GM04503 (cell line): Measurements from ENCODE around the gene HEXD.
"Not testable (repeated sequence)": the region's sequence is repeated elsewhere in the genome, so short reads cannot be mapped to it uniquely, and the experiment has no call there.

ENCODE experiments used
- DNase-seq: peaks from one replicate; pipeline ENCODE4 v3.0.0-alpha.2; 2012; ENCODE audit warnings: low read depth

Gene HEXD

GRCh38 chr17:82418001-82418986 is at the start of gene HEXD, which contains the start of gene OGFOD3:
Gene HEXD (plus strand): TSS chr17:82418347. CDS start chr17:82419800, 1,453 bp downstream.
Gene OGFOD3 (minus strand): TSS chr17:82418586. CDS start chr17:82418485, 101 bp downstream.
- peak; percentile 34 for DNase-seq

- DNase-seq = no peak
Observed at GRCh38 chr17:82369211-82369610, 48.9 kb upstream of the HEXD start.

GRCh38 chr17:82370471-82371332 is 47.4 kb upstream of the HEXD start:
- no peak for DNase-seq

GRCh38 chr17:82371333-82372248 is 46.6 kb upstream of the HEXD start, which contains the start of gene UTS2R:
Gene UTS2R (plus strand): TSS chr17:82371765. CDS start chr17:82374325, 2,560 bp downstream.
- no peak for DNase-seq

GRCh38 chr17:82372249-82373071 is 45.7 kb upstream of the HEXD start:
- DNase-seq = no peak

GRCh38 chr17:82373072-82373452 is 45.1 kb upstream of the HEXD start:
- not testable (repeated sequence) for DNase-seq

- DNase-seq = no peak
Observed at GRCh38 chr17:82373731-82374625, 44.2 kb upstream of the HEXD start.

- no peak for DNase-seq
Observed at GRCh38 chr17:82374626-82375331, 43.4 kb upstream of the HEXD start.

GRCh38 chr17:82375359-82376041 is 42.6 kb upstream of the HEXD start:
- DNase-seq = no peak

- no peak for DNase-seq
Observed at GRCh38 chr17:82376042-82376730, 42.0 kb upstream of the HEXD start.

GRCh38 chr17:82377294-82377693 is 40.9 kb upstream of the HEXD start:
- DNase-seq = not testable (repeated sequence)

- DNase-seq = no peak
Observed at GRCh38 chr17:82377924-82378740, 40.0 kb upstream of the HEXD start.

- no peak for DNase-seq
Observed at GRCh38 chr17:82378741-82379021, 39.5 kb upstream of the HEXD start.

- DNase-seq = no peak
Observed at GRCh38 chr17:82380860-82381702, 37.1 kb upstream of the HEXD start.

- not testable (repeated sequence) for DNase-seq
Observed at GRCh38 chr17:82381703-82382009, 36.5 kb upstream of the HEXD start.
